Thoracic aorta (tissue), 2 donors: ENCODE results near the gene KCNN1. TPM values are rescaled to one million over a fixed set of nuclear protein-coding genes. Genes with fewer than 3 reads are reported as not detected.

Experiments
- ATAC-seq: fragments of 150-250 bp; one replicate; pipeline ENCODE4 v1.8.0; 2017; ENCODE audit warnings: low read depth; ENCODE audit not compliant: insufficient number of reproducible peaks, low FRiP score
- DNase-seq: peaks from one replicate; pipeline ENCODE4 v3.0.0-alpha.2; 2020; ENCODE audit warnings: low spot score
- H3K27ac ChIP-seq, 2 donors: fragments of 200-600 bp; sonication (generic); 1 replicate in 1 of 2; 2 replicates in 1 of 2; pipeline ENCODE4 v1.5.1; 2016; ENCODE audit warnings: mild to moderate bottlenecking in 2 of 2, moderate library complexity in 2 of 2
- H3K27me3 ChIP-seq: fragments of 200-600 bp; sonication (generic); replicated peaks from 2 replicates; pipeline ENCODE4 v1.6.0; 2016; ENCODE audit warnings: mild to moderate bottlenecking; ENCODE audit not compliant: insufficient read depth
- H3K36me3 ChIP-seq: fragments of 200-600 bp; sonication (generic); one replicate; pipeline ENCODE4 v1.5.1; 2016
- H3K4me1 ChIP-seq, 2 donors: fragments of 200-600 bp; sonication (generic); 1 replicate in 1 of 2; 2 replicates in 1 of 2; pipeline versions ENCODE4 v1.5.1 to v1.6.0; 2016; ENCODE audit warnings: low read depth in 2 of 2, mild to moderate bottlenecking in 1 of 2; ENCODE audit not compliant: control insufficient read depth in 1 of 2
- H3K4me3 ChIP-seq: fragments of 200-600 bp; sonication (generic); 2 replicates; pipeline ENCODE4 v1.5.1; 2016; ENCODE audit warnings: mild to moderate bottlenecking
- H3K9me3 ChIP-seq: fragments of 200-600 bp; sonication (generic); 2 replicates; pipeline ENCODE4 v1.5.1; 2016
- total RNA-seq, 2 donors: library from RNA; depleted of rRNA; stranded (reverse); fragments of >200 nt; gene quantifications; one replicate each; pipeline versions ENCODE4 v1.1.0 to v1.2.3, GENCODE V29; 2016
- TF ChIP-seq, protein P1 (sequence below): fragments of 200-600 bp; sonication (generic); IDR thresholded peaks from one replicate; pipeline ENCODE4 v1.5.1; 2019; ENCODE audit warnings: antibody characterized with exemption

The KCNN1 gene
- total RNA-seq, 2 donors from 2014 or later = 0.99 TPM; not detected in 1

DNA sequence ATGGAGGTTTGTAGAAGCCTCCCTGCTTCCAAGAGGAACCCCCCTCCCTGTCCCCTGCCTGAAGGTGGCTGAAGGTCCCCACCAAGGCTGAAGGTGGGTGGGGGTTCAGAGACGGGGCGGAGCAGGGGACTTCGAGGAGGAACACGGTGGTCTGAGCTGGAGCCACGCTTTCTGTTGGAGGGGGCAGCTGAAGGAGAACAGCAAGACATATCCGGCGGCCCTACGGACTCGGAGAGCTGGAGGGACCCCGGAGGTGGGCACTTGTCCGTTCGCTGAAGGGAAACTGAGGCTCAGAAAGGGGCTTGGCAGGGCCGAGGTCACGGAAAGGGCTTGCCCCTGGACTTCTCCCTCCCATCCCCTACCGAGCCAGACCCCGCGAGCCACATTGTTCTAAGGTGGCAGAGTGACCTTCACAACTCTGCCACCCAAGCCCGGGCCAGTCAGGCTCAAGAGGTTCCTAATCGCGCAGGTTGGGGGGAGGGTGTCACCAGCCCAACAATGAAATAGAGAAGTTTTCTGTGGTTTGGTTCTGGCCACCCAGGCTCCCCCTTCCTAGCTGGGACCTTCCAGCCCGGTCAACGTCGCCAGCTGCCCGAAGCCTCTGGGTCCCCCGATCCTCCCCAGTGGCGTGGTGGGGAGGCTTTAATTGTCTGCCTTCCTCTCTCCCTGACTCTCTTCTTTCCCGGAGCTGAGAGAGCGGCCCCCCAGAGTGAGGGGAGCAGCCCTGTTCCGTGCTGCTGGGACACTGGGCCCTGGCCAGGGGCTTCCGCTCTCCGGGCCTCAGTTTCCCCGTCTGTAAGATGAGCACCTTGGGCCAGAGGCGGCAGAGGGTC lies 15.5 kb upstream of the KCNN1 start:
- ATAC-seq (no peak), DNase-seq (no peak)
- TF ChIP-seq, protein P1, sequence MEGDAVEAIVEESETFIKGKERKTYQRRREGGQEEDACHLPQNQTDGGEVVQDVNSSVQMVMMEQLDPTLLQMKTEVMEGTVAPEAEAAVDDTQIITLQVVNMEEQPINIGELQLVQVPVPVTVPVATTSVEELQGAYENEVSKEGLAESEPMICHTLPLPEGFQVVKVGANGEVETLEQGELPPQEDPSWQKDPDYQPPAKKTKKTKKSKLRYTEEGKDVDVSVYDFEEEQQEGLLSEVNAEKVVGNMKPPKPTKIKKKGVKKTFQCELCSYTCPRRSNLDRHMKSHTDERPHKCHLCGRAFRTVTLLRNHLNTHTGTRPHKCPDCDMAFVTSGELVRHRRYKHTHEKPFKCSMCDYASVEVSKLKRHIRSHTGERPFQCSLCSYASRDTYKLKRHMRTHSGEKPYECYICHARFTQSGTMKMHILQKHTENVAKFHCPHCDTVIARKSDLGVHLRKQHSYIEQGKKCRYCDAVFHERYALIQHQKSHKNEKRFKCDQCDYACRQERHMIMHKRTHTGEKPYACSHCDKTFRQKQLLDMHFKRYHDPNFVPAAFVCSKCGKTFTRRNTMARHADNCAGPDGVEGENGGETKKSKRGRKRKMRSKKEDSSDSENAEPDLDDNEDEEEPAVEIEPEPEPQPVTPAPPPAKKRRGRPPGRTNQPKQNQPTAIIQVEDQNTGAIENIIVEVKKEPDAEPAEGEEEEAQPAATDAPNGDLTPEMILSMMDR = no peak
- H3K36me3 ChIP-seq = no peaks in the 10 kb centered on the region
- H3K4me3 ChIP-seq = peak overlapping the region; percentile 21
- H3K27ac ChIP-seq = no peak overlapping the region
- no peaks in the 10 kb centered on the region for H3K9me3 ChIP-seq
- peaks cover 20% of the 10 kb centered on the region for H3K27me3 ChIP-seq
- H3K4me1 ChIP-seq = peaks cover 20 to 51% of the 10 kb centered on the region in 2 donors

DNA sequence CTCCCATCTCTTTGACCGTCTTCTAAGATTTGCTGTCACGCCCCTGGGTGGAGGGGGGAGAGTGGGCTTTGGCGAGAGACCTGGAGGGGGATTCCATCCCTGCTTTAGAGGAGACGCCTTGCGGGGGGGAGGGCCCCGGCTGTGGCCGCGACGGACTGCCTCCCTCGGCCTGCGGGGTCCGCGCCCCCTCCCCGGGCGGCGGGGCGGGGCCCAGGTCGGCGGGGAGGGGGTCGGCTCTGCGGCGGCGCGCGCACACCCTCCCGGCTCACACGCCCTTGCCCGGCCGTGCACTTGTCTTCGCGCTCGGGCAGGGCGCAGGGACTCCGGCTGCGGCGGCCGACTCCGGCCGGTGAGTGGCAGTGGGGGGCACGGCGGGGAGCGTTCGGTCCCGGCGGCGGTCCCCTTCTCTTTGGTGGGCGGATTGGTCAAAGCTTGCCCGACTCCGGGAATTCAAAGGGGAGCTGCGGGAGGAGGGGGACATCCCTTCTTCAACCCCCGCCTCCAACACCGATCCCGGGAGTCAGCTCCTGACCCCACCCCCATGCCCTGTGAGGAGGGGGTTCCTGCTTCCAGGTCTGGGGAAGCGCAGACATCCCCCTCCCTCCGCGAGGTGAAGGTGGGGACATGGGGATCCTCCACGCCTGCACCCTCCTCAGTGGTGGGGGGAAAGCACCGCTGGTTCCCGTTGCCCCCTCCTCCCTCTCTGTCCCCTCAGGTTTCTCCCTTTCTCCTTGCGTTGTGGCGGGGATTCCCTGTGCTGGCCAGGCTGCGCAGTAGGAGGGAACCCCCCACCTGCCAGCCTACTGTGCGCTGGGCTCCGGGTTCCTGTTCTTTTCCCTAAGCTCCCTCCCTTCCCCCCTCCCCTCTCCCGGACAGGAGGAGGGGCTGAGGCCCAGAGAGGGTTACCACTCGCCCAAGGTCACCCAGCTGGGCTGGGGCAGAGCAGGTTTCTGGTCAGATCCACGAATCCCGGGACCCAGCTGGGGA lies 14.6 kb upstream of the KCNN1 start:
- Histone ChIP-seq H3K9me3 (no peaks in the 10 kb centered on the region), H3K27me3 (peaks cover 20% of the 10 kb centered on the region), H3K4me1 (peaks cover 17 to 47% of the 10 kb centered on the region in 2 donors), H3K4me3 (peak overlapping the region; percentile 21), H3K36me3 (no peaks in the 10 kb centered on the region), H3K27ac (no peak overlapping the region)
- DNase-seq = no peak
- ATAC-seq = no peak
- TF ChIP-seq, protein P1 = no peak

DNA sequence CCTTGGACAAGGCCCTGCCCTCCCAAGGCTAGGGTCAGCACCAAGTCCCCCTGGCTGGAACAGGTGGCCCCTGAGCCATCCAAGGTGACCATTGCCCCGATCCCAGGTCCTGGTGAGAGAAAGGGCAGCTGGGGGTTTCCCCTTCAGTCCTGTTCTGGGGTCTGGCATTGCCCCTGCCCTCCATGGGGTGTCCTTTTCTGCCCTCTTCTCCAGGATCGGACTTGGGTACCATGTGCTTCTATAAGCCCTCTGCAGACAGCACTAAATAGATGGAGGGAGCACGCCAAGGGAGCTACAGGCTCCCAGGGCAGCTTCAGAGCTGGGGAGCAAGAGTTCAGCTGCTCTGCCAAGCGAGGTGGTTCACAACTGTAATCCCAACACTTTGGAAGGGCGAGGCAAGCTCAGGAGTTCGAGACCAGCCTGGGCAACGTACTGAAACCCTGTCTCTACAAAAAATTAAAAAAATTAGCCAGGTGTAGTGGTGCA lies 13.5 kb upstream of the KCNN1 start:
- Histone ChIP-seq H3K27ac (no peak overlapping the region), H3K4me3 (no peak overlapping the region), H3K4me1 (peaks cover 16 to 43% of the 10 kb centered on the region in 2 donors), H3K9me3 (no peaks in the 10 kb centered on the region), H3K27me3 (peaks cover 20% of the 10 kb centered on the region), H3K36me3 (no peaks in the 10 kb centered on the region)
- no peak for ATAC-seq
- TF ChIP-seq, protein P1 = no peak
- no peak for DNase-seq

DNA sequence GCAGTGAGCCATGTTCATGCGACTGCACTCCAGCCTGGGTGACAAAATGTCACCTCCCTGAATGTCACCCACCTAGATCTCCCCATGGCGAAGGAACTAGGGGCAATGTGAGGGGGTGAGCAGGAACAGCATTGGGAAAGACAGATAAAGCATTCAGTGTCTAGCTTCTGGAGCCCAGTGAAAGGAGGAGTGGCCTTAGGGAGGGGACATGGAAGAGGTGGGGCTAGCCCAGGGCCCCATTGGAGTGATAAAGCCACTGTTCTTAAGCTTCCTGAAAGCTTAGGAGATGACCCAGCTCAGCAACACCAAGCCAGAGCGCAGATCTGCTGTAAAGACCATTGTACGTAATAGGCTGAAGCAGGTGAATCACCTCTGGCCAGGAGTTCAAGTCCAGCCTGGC lies 13.0 kb upstream of the KCNN1 start:
- ATAC-seq (no peak), DNase-seq (no peak)
- H3K27ac ChIP-seq = no peak overlapping the region
- H3K4me3 ChIP-seq = no peak overlapping the region
- peaks cover 11 to 38% of the 10 kb centered on the region in 2 donors for H3K4me1 ChIP-seq
- peaks cover 20% of the 10 kb centered on the region for H3K27me3 ChIP-seq
- H3K9me3 ChIP-seq = no peaks in the 10 kb centered on the region
- TF ChIP-seq, protein P1 = no peak
- H3K36me3 ChIP-seq = no peaks in the 10 kb centered on the region

DNA sequence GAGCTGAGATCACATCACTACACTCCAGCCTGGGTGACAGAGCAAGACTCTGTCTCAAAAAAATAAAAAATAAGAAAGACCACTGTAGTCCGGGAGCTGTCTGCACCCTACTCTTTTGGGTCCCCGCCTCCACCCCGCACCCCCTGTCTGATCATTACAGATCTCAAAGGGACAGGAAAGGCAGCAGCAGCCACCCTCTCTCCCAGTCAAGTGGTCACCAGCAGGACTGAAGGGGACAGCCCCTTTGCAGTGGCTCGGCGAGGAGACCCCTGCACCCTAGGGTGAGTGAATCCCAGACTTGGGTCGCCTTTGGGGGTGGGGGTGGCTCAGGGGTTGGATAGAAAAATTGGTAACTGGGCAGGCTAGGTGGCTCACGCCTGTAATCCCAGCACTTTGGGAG lies 12.5 kb upstream of the KCNN1 start:
- TF ChIP-seq, protein P1 = no peak
- H3K9me3 ChIP-seq = no peaks in the 10 kb centered on the region
- H3K4me3 ChIP-seq = no peak overlapping the region
- no peak overlapping the region for H3K27ac ChIP-seq
- DNase-seq (no peak), ATAC-seq (no peak)
- peaks cover 15% of the 10 kb centered on the region for H3K27me3 ChIP-seq
- H3K4me1 ChIP-seq = peaks cover 8 to 33% of the 10 kb centered on the region in 2 donors
- H3K36me3 ChIP-seq = no peaks in the 10 kb centered on the region
